KOPT-K1 (cell line): ENCODE measurements around the gene EFHD2.

ENCODE experiments used
- H3K27ac ChIP-seq: fragments of 200-600 bp; sonication (generic); 2 replicates; pipeline ENCODE4 v1.5.1; 2016; ENCODE audit warnings: antibody characterized with exemption, mild to moderate bottlenecking, low read depth, low read length; ENCODE audit not compliant: poor library complexity, severe bottlenecking
- H3K36me3 ChIP-seq: fragments of 200-600 bp; sonication (generic); 2 replicates; pipeline ENCODE4 v1.5.1; 2017; ENCODE audit warnings: antibody characterized with exemption, mild to moderate bottlenecking, low read length, moderate library complexity; ENCODE audit not compliant: insufficient read depth
- H3K9me3 ChIP-seq: fragments of 200-600 bp; sonication (generic); 2 replicates; pipeline ENCODE4 v1.5.1; 2017; ENCODE audit warnings: antibody characterized with exemption, low read length, mild to moderate bottlenecking; ENCODE audit not compliant: insufficient read depth, poor library complexity, severe bottlenecking

The EFHD2 gene

GRCh38 chr1:15442759-15443158 is 33.1 kb downstream of the EFHD2 start:
- H3K27ac ChIP-seq: no peak overlapping the region
- no peaks in the 10 kb centered on the region for H3K9me3 ChIP-seq
- H3K36me3 ChIP-seq: no peaks in the 10 kb centered on the region

GRCh38 chr1:15443281-15443680 is 33.6 kb downstream of the EFHD2 start:
- Histone ChIP-seq H3K27ac (no peak overlapping the region), H3K36me3 (no peaks in the 10 kb centered on the region)

GRCh38 chr1:15444468-15445389 is 35.0 kb downstream of the EFHD2 start:
- no peak overlapping the region for H3K27ac ChIP-seq
- no peaks in the 10 kb centered on the region for H3K36me3 ChIP-seq

More at GRCh38 chr1:15443281-15443680, 33.6 kb downstream of the EFHD2 start:
- H3K9me3 ChIP-seq: no peaks in the 10 kb centered on the region

GRCh38 chr1:15445390-15446122 is 35.9 kb downstream of the EFHD2 start:
- H3K9me3 ChIP-seq: no peaks in the 10 kb centered on the region
- no peak overlapping the region for H3K27ac ChIP-seq
- H3K36me3 ChIP-seq: no peaks in the 10 kb centered on the region

More at GRCh38 chr1:15444468-15445389, 35.0 kb downstream of the EFHD2 start:
- H3K9me3 ChIP-seq: no peaks in the 10 kb centered on the region

- no peaks in the 10 kb centered on the region for H3K36me3 ChIP-seq
- H3K9me3 ChIP-seq: no peaks in the 10 kb centered on the region
- no peak overlapping the region for H3K27ac ChIP-seq
These were observed 36.5 kb downstream of the EFHD2 start for GRCh38 chr1:15446212-15446611.

GRCh38 chr1:15448877-15449462 is 39.3 kb downstream of the EFHD2 start:
- no peaks in the 10 kb centered on the region for H3K36me3 ChIP-seq
- no peaks in the 10 kb centered on the region for H3K9me3 ChIP-seq
- no peak overlapping the region for H3K27ac ChIP-seq

GRCh38 chr1:15449567-15449966 is 39.9 kb downstream of the EFHD2 start:
- no peaks in the 10 kb centered on the region for H3K36me3 ChIP-seq
- H3K27ac ChIP-seq: no peak overlapping the region
- H3K9me3 ChIP-seq: no peaks in the 10 kb centered on the region

GRCh38 chr1:15451014-15451722 is 41.5 kb downstream of the EFHD2 start:
- Histone ChIP-seq H3K9me3 (no peaks in the 10 kb centered on the region), H3K36me3 (no peaks in the 10 kb centered on the region), H3K27ac (no peak overlapping the region)

GRCh38 chr1:15452216-15452615 is 42.5 kb downstream of the EFHD2 start:
- no peaks in the 10 kb centered on the region for H3K36me3 ChIP-seq
- no peaks in the 10 kb centered on the region for H3K9me3 ChIP-seq
- H3K27ac ChIP-seq: no peak overlapping the region

GRCh38 chr1:15452866-15453571 is 43.3 kb downstream of the EFHD2 start:
- no peaks in the 10 kb centered on the region for H3K9me3 ChIP-seq
- H3K36me3 ChIP-seq: no peaks in the 10 kb centered on the region
- H3K27ac ChIP-seq: no peak overlapping the region

GRCh38 chr1:15453734-15454133 is 44.0 kb downstream of the EFHD2 start:
- H3K36me3 ChIP-seq: no peaks in the 10 kb centered on the region
- H3K9me3 ChIP-seq: no peaks in the 10 kb centered on the region
- H3K27ac ChIP-seq: no peak overlapping the region

GRCh38 chr1:15454256-15454655 is 44.6 kb downstream of the EFHD2 start:
- Histone ChIP-seq H3K36me3 (no peaks in the 10 kb centered on the region), H3K27ac (no peak overlapping the region), H3K9me3 (no peaks in the 10 kb centered on the region)

GRCh38 chr1:15455522-15455921 is 45.8 kb downstream of the EFHD2 start:
- H3K9me3 ChIP-seq: no peaks in the 10 kb centered on the region
- H3K36me3 ChIP-seq: no peaks in the 10 kb centered on the region
- no peak overlapping the region for H3K27ac ChIP-seq

- Histone ChIP-seq H3K36me3 (no peaks in the 10 kb centered on the region), H3K27ac (no peak within 1 kb of the TSS), H3K9me3 (no peaks in the 10 kb centered on the region)
These were observed 46.7 kb downstream of the EFHD2 start, which contains the start of gene CELA2A for GRCh38 chr1:15456313-15456954. CELA2A (plus strand) TSS chr1:15456732; CDS start chr1:15456754, 22 bp downstream.
